OCI-LY7 (cell line): ENCODE measurements around the gene HELB. TPM values are rescaled to one million over a fixed set of nuclear protein-coding genes. Genes with fewer than 3 reads are reported as not detected.
"Not testable (repeated sequence)": the region's sequence is repeated elsewhere in the genome, so short reads cannot be mapped to it uniquely, and the experiment has no call there.

Source experiments
- BruUV-seq: library from RNA; stranded (reverse); fragments of 400-500 nt; replicated peaks from 2 replicates; lab custom pipeline; 2021; lab: Mats Ljungman, UMichigan
- CTCF ChIA-PET: fragments of 300-600 bp; sonication (Branson Sonifier 250); formaldehyde crosslinking; loops from one replicate; lab custom pipeline; 2022; ENCODE audit warnings: antibody characterized with exemption; ENCODE audit not compliant: unreplicated experiment; lab: Charles Lee
- POLR2A ChIA-PET: fragments of 300-600 bp; sonication (Branson Sonifier 250); formaldehyde crosslinking; loops from one replicate; lab custom pipeline; 2022; ENCODE audit warnings: antibody characterized with exemption; lab: Charles Lee
- DNase-seq: peaks from one replicate; pipeline ENCODE4 v3.0.0-alpha.2; 2015; ENCODE audit warnings: low spot score
- H2AFZ ChIP-seq: fragments of 200-600 bp; sonication (generic), shearing (Covaris generic); 2 replicates; pipeline ENCODE4 v1.6.1; 2014; ENCODE audit warnings: mild to moderate bottlenecking, antibody characterized with exemption, low read length, moderate library complexity
- H3K27ac ChIP-seq: fragments of 200-600 bp; sonication (generic); 2 replicates; pipeline ENCODE4 v1.5.1; 2014; ENCODE audit warnings: mixed run types, low read depth, mild to moderate bottlenecking, moderate library complexity, low read length, inconsistent platforms; ENCODE audit not compliant: poor library complexity, severe bottlenecking
- H3K36me3 ChIP-seq: fragments of 200-600 bp; sonication (generic); 2 replicates; pipeline ENCODE4 v1.6.1; 2014; ENCODE audit warnings: mild to moderate bottlenecking, antibody characterized with exemption, low read length, moderate library complexity, mixed read lengths; ENCODE audit not compliant: insufficient read depth
- H3K4me1 ChIP-seq: fragments of 200-600 bp; sonication (generic); 2 replicates; pipeline ENCODE4 v1.5.1; 2014; ENCODE audit warnings: mild to moderate bottlenecking, low read length; ENCODE audit not compliant: insufficient read depth, poor library complexity, severe bottlenecking
- H3K4me2 ChIP-seq: fragments of 200-600 bp; sonication (generic); 2 replicates; pipeline ENCODE4 v1.6.1; 2014; ENCODE audit warnings: mild to moderate bottlenecking, low read length
- H3K4me3 ChIP-seq: fragments of 200-600 bp; sonication (generic); 2 replicates; pipeline ENCODE4 v1.5.1; 2014; ENCODE audit warnings: mild to moderate bottlenecking, low read depth, low read length; ENCODE audit not compliant: poor library complexity, severe bottlenecking
- H3K79me2 ChIP-seq: fragments of 200-600 bp; sonication (generic); 2 replicates; pipeline ENCODE4 v1.6.1; 2016; ENCODE audit warnings: low read depth, mild to moderate bottlenecking, low read length, moderate library complexity, mixed read lengths; ENCODE audit not compliant: insufficient read depth
- H3K9me2 ChIP-seq: fragments of 200-600 bp; sonication (generic); 2 replicates; pipeline ENCODE4 v1.6.1; 2016; ENCODE audit warnings: mild to moderate bottlenecking, low read length, mixed read lengths; ENCODE audit not compliant: insufficient read depth
- H3K9me3 ChIP-seq: fragments of 200-600 bp; sonication (generic); 2 replicates; pipeline ENCODE4 v1.6.1; 2014; ENCODE audit warnings: mild to moderate bottlenecking, mixed run types, low read length, mixed read lengths
- H4K20me1 ChIP-seq: fragments of 200-600 bp; sonication (generic); 2 replicates; pipeline ENCODE4 v1.6.1; 2014; ENCODE audit warnings: mild to moderate bottlenecking, antibody characterized with exemption, low read length, moderate library complexity, mixed read lengths; ENCODE audit not compliant: insufficient read depth
- EZH2phosphoT487 ChIP-seq: fragments of 200-600 bp; sonication (generic); IDR thresholded peaks from 2 replicates; pipeline ENCODE4 v1.6.1; 2018; ENCODE audit warnings: low read depth, borderline replicate concordance, mild to moderate bottlenecking, mixed run types, antibody characterized with exemption, low read length, moderate library complexity, mixed read lengths
- intact Hi-C: fragments of 100-400 bp; cut with micrococcal nuclease; formaldehyde crosslinking; loops from one replicate; pipeline ENCODE4 v1.10.0; 2022; ENCODE audit not compliant: unreplicated experiment
- total RNA-seq, 2 experiments: library from RNA; depleted of rRNA in 1 of 2; stranded (reverse); fragments of >200 nt in 1 of 2; shearing (Covaris generic) in 1 of 2; gene quantifications; 2 replicates each; pipeline ENCODE4 v1.2.3, GENCODE V29; 2014 to 2022
- TF ChIP-seq, protein P1 (sequence below): fragments of 200-600 bp; sonication (generic); conservative IDR thresholded peaks from 2 replicates; pipeline ENCODE4 v1.5.1; 2014; ENCODE audit warnings: mild to moderate bottlenecking, antibody characterized with exemption, low read length, moderate library complexity, mixed read lengths

HELB gene
- total RNA-seq, 2 experiments from 2014 or later = 6.0 to 7.5 TPM

DNA sequence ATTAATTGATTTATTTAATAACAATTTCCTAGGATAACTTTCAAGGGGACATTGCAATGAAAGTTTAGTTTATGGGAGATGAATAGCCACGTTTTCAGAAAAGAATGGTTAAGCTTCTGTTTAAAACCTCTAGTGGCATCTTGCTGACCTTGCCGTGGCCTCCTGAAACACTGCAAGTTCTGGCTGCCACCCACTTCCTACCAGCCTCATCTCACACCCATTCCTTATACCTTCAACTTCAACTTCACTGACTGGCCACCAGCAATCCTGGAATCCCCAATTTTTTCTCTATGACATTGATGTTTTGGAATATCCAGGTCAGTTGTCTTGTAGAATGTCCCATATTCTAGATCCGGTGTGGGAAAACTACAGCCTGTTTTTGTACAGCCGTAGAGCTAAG lies 5.2 kb upstream of the HELB start:
- no TSS peak for BruUV-seq
- intact Hi-C loops = no loop called here

DNA sequence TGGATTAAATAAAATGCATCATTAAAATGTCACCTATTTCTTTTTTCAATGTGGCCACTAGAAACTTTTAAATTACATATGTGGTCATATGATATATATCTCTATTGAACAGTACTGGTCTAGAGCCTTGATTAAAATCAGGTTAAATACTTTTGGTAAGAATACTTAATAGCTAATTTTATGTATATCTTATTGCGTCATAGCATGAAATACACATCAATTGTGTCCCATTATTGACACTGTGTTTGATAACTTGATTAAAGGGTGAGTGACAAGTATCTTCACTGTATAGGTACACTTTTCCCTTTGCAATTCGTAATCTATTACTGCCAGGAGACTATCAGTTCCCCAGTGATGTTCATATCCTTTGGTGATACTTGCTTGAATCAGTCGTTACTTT lies 4.4 kb upstream of the HELB start:
- TF ChIP-seq EZH2phosphoT487 = no peak
- TF ChIP-seq, protein P1, sequence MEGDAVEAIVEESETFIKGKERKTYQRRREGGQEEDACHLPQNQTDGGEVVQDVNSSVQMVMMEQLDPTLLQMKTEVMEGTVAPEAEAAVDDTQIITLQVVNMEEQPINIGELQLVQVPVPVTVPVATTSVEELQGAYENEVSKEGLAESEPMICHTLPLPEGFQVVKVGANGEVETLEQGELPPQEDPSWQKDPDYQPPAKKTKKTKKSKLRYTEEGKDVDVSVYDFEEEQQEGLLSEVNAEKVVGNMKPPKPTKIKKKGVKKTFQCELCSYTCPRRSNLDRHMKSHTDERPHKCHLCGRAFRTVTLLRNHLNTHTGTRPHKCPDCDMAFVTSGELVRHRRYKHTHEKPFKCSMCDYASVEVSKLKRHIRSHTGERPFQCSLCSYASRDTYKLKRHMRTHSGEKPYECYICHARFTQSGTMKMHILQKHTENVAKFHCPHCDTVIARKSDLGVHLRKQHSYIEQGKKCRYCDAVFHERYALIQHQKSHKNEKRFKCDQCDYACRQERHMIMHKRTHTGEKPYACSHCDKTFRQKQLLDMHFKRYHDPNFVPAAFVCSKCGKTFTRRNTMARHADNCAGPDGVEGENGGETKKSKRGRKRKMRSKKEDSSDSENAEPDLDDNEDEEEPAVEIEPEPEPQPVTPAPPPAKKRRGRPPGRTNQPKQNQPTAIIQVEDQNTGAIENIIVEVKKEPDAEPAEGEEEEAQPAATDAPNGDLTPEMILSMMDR = no peak
- H3K4me1 ChIP-seq = peaks cover 13% of the 10 kb centered on the region
- H3K36me3 ChIP-seq = no peaks in the 10 kb centered on the region
- H3K27ac ChIP-seq = no peak overlapping the region
- H3K9me2 ChIP-seq = no peaks in the 10 kb centered on the region
- ChIA-PET POLR2A (no interaction called here), CTCF (no interaction called here)
- no TSS peak for BruUV-seq
- H4K20me1 ChIP-seq = no peaks in the 10 kb centered on the region
- no peaks in the 10 kb centered on the region for H3K9me3 ChIP-seq
- H2AFZ ChIP-seq = no peak overlapping the region
- H3K4me3 ChIP-seq = no peak overlapping the region
- H3K4me2 ChIP-seq = no peak overlapping the region
- H3K79me2 ChIP-seq = no peaks in the 10 kb centered on the region; the same call in 1 of the 2 replicates
- no peak for DNase-seq
- intact Hi-C loops = no loop called here

More for the DNA sequence above, 5.2 kb upstream of the HELB start:
- CTCF ChIA-PET = no interaction called here
- Histone ChIP-seq H3K9me2 (no peaks in the 10 kb centered on the region), H3K4me2 (no peak overlapping the region), H3K4me1 (peaks cover 9% of the 10 kb centered on the region), H3K79me2 (no peaks in the 10 kb centered on the region), H2AFZ (no peak overlapping the region), H3K27ac (no peak overlapping the region), H3K36me3 (no peaks in the 10 kb centered on the region), H4K20me1 (no peaks in the 10 kb centered on the region), H3K9me3 (no peaks in the 10 kb centered on the region), H3K4me3 (no peak overlapping the region)
- POLR2A ChIA-PET = no interaction called here
- DNase-seq = no peak
- TF ChIP-seq EZH2phosphoT487 = no peak
- TF ChIP-seq, protein P1 = no peak

DNA sequence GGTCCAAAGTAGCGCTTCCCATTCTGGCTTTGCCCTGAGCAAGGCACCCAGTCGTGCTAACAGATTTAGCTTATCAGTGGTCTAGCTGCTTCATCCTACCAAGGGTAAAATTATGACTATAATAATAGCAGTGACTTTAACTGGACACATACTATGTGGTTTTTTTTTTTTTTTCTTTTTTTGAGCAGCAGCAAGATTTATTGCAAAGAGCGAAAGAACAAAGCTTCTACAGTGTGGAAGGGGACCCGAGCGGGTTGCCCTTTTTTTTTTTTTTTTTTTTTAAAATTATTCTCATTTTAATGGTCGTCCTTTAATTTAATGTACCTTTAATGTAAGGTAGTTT lies 505 bp downstream of the HELB start:
- POLR2A ChIA-PET = interaction anchor here (0.5 to 2.5 kb wide), 14 partner anchors 13 to 966 kb away, joined by 3 to 14 read pairs (median 4); partner anchors contain the start of gene LLPH
- TSS peak; percentile 77 for BruUV-seq
- H3K4me2 ChIP-seq = peak overlapping the region; percentile 89
- intact Hi-C loops = loop anchor here (2.0 to 5.0 kb wide), 4 partner anchors 65 to 315 kb away; partner anchors contain the start of genes LLPH and TMBIM4
- H3K27ac ChIP-seq = peak overlapping the region; percentile 16
- peak overlapping the region; percentile 94 for H2AFZ ChIP-seq
- no peaks in the 10 kb centered on the region for H3K9me2 ChIP-seq
- TF ChIP-seq EZH2phosphoT487 = no peak
- TF ChIP-seq, protein P1 = no peak
- no peaks in the 10 kb centered on the region; the same call in 1 of the 2 replicates for H3K79me2 ChIP-seq
- H3K4me3 ChIP-seq = peak overlapping the region; percentile 73
- H3K36me3 ChIP-seq = peaks cover 8% of the 10 kb centered on the region; the same call in 1 of the 2 replicates
- H4K20me1 ChIP-seq = no peaks in the 10 kb centered on the region
- DNase-seq = no peak
- peaks cover 31% of the 10 kb centered on the region for H3K4me1 ChIP-seq
- H3K9me3 ChIP-seq = no peaks in the 10 kb centered on the region
- CTCF ChIA-PET = interaction anchor here (0.6 to 0.7 kb wide), 3 partner anchors 20 to 1002 kb away, joined by 4 to 24 read pairs (median 17); no protein-coding TSS in a partner anchor

DNA sequence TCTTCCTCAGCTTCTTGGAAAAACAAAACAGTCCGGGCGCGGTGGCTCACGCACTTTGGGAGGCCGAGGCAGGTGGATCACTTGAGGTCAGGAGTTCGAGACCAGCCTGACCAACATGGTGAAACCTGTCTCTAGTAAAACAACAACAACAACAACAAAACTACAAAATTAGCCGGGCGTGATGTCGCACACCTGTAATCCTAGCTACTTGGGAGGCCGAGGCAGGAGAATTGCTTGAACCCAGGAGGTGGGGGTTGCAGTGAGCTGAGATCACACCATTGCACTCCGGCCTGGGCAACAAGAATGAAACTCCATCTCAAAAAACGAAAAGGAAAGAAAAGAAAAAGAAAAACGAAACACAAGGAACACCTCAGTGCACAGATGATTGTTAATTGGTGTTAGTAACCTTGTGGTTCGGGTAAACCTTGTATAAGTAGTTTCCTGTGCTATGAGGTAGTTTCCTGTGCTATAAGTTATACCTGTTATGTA lies 1.1 kb downstream of the HELB start:
- peak overlapping the region; percentile 89 for H3K4me2 ChIP-seq
- peak overlapping the region; percentile 73 for H3K4me3 ChIP-seq
- H4K20me1 ChIP-seq, H2AFZ ChIP-seq, H3K27ac ChIP-seq, BruUV-seq, H3K9me3 ChIP-seq, H3K9me2 ChIP-seq, H3K79me2 ChIP-seq, CTCF ChIA-PET, H3K36me3 ChIP-seq: not testable (repeated sequence)
- peaks cover 31% of the 10 kb centered on the region for H3K4me1 ChIP-seq
- peak; percentile 14 for DNase-seq
- intact Hi-C loops = loop anchor here (2.0 to 5.0 kb wide), 4 partner anchors 66 to 314 kb away; partner anchors contain the start of genes LLPH and TMBIM4
- POLR2A ChIA-PET = interaction anchor here (0.6 to 2.5 kb wide), 5 partner anchors 33 to 172 kb away, joined by 3 to 10 read pairs (median 8); partner anchors contain the start of gene LLPH
